ENCODE data around the gene TMEM53. TPM values are rescaled to one million over a fixed set of nuclear protein-coding genes. Genes with fewer than 3 reads are reported as not detected.
A peak's percentile ranks its signal among the peaks of the same experiment; 100 is the strongest.

Gene TMEM53
- total RNA-seq, 1 experiment from 2014 or later: 22.9 TPM

DNA sequence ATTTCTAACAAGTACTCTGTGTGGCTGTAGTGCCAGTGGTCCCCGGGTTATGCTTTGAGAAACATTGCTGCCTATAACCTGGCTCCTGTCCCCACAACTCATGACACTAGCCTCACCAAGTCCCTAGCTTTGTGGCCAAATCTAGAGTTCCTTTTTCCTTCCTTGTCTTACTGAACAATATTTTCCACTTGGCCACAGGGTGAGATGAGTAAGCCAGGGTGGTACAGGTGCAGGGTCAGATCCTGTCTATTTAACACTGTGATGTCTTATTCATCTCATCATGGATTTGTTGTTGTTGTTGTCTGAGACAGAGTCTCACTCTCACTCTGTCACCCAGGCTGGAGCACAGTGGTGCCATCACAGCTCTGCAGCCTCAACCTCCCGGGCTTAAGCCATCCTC, 18.9 kb upstream of the TMEM53 start:
- Histone ChIP-seq H3K27ac (ENCODE audit: low read length) (no peak overlapping the region), H3K9me3 (ENCODE audit: control insufficient read depth, insufficient read depth, low read depth, low read length) (no peaks in the 10 kb centered on the region), H3K36me3 (ENCODE audit: control insufficient read depth, insufficient read depth, low read length) (no peaks in the 10 kb centered on the region), H3K27me3 (ENCODE audit: control insufficient read depth, insufficient read depth, low read length) (no peaks in the 10 kb centered on the region), H3K4me1 (ENCODE audit: control insufficient read depth, insufficient read depth, low read length) (peaks cover 5% of the 10 kb centered on the region; the same call in 1 of the 2 replicates), H3K4me3 (ENCODE audit: low read depth in 2 of 2, low read length in 2 of 2) (no peak overlapping the region)
- ChIA-PET POLR2A (interaction anchor here (0.6 kb wide), 1 partner anchor 11 kb away, joined by 4 read pairs; no protein-coding TSS in a partner anchor), CTCF (no interaction called here)
- ATAC-seq (peak; percentile 25; the same call in 1 of the 2 replicates), DNase-seq (ENCODE audit: low read depth, low spot score) (no peak)
- in situ Hi-C loops (cut with HindIII; ENCODE audit: low pct_unique_long_range_greater_than_20kb, low sequenced_read_pairs) (no loop called here), intact Hi-C loops (cut with micrococcal nuclease; ENCODE audit: unreplicated experiment) (no loop called here)
- no peak for TF ChIP-seq TCF7L2 (IDR thresholded peaks at IDR 0.05; ENCODE audit: low read depth, low read length)
- TF ChIP-seq CTCF (IDR thresholded peaks at IDR 0.05): no peak
- TF ChIP-seq POLR2AphosphoS5 (IDR thresholded peaks at IDR 0.05; ENCODE audit: low read depth, low read length): no peak
- no peak for TF ChIP-seq SIN3A (IDR thresholded peaks at IDR 0.05; ENCODE audit: borderline replicate concordance, insufficient read depth, low read depth, low read length)
- TF ChIP-seq, protein P1, sequence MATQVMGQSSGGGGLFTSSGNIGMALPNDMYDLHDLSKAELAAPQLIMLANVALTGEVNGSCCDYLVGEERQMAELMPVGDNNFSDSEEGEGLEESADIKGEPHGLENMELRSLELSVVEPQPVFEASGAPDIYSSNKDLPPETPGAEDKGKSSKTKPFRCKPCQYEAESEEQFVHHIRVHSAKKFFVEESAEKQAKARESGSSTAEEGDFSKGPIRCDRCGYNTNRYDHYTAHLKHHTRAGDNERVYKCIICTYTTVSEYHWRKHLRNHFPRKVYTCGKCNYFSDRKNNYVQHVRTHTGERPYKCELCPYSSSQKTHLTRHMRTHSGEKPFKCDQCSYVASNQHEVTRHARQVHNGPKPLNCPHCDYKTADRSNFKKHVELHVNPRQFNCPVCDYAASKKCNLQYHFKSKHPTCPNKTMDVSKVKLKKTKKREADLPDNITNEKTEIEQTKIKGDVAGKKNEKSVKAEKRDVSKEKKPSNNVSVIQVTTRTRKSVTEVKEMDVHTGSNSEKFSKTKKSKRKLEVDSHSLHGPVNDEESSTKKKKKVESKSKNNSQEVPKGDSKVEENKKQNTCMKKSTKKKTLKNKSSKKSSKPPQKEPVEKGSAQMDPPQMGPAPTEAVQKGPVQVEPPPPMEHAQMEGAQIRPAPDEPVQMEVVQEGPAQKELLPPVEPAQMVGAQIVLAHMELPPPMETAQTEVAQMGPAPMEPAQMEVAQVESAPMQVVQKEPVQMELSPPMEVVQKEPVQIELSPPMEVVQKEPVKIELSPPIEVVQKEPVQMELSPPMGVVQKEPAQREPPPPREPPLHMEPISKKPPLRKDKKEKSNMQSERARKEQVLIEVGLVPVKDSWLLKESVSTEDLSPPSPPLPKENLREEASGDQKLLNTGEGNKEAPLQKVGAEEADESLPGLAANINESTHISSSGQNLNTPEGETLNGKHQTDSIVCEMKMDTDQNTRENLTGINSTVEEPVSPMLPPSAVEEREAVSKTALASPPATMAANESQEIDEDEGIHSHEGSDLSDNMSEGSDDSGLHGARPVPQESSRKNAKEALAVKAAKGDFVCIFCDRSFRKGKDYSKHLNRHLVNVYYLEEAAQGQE (IDR thresholded peaks at IDR 0.05; ENCODE audit: insufficient read depth in 1 of 2, low read depth in 2 of 2, low read length in 1 of 2): no peak
- no TSS peak for BruUV-seq (replicated peaks)

- Histone ChIP-seq H3K9me3 (ENCODE audit: control insufficient read depth, insufficient read depth, low read depth, low read length) (no peaks in the 10 kb centered on the region), H3K27me3 (ENCODE audit: control insufficient read depth, insufficient read depth, low read length) (no peaks in the 10 kb centered on the region), H3K4me3 (ENCODE audit: low read depth in 2 of 2, low read length in 2 of 2) (no peak overlapping the region), H3K36me3 (ENCODE audit: control insufficient read depth, insufficient read depth, low read length) (no peaks in the 10 kb centered on the region), H3K27ac (ENCODE audit: low read length) (no peak overlapping the region), H3K4me1 (ENCODE audit: control insufficient read depth, insufficient read depth, low read length) (peaks cover 5% of the 10 kb centered on the region; the same call in 1 of the 2 replicates)
- in situ Hi-C loops (cut with HindIII; ENCODE audit: low pct_unique_long_range_greater_than_20kb, low sequenced_read_pairs): no loop called here
- TF ChIP-seq TCF7L2 (IDR thresholded peaks at IDR 0.05; ENCODE audit: low read depth, low read length) (no peak), POLR2AphosphoS5 (IDR thresholded peaks at IDR 0.05; ENCODE audit: low read depth, low read length) (no peak), SIN3A (IDR thresholded peaks at IDR 0.05; ENCODE audit: borderline replicate concordance, insufficient read depth, low read depth, low read length) (no peak), CTCF (IDR thresholded peaks at IDR 0.05) (no peak)
- TF ChIP-seq, protein P1 (IDR thresholded peaks at IDR 0.05; ENCODE audit: insufficient read depth in 1 of 2, low read depth in 2 of 2, low read length in 1 of 2): no peak
- no TSS peak for BruUV-seq (replicated peaks)
- POLR2A ChIA-PET: no interaction called here
- ATAC-seq (no peak), DNase-seq (ENCODE audit: low read depth, low spot score) (no peak)
- CTCF ChIA-PET: no interaction called here
- intact Hi-C loops (cut with micrococcal nuclease; ENCODE audit: unreplicated experiment): no loop called here
These were observed 15.1 kb upstream of the TMEM53 start for GRCh38 chr1:44689447-44689765.
